AG08396 (cell line): Measurements from ENCODE around the gene CAMSAP1.

Source experiments
- DNase-seq: peaks from one replicate; pipeline ENCODE4 v3.0.0; 2012; ENCODE audit warnings: low spot score, mixed read lengths

CAMSAP1 gene

GRCh38 chr9:135759676-135760300 lies 147.6 kb downstream of the CAMSAP1 start:
- DNase-seq, result no peak

DNA sequence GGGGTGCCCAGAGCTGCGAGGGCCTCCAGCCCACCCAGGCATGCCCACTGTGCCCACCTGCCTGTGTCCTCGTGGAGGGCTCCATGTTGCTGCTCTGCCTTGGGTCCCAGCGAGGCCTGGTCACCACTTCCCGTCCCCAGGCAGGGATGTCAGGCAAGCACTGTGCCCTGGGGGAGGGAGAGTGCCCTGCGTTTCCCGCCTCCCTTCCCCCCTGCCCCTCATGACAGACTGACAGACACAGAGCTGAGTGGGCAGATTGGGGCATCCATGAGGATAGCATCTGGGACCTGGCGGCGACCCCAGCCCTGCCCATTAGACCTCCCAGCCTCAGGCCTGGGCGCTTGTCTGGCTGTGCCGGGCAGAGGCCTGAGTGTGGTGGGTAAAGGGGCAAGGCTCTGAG lies 148.5 kb downstream of the CAMSAP1 start:
- DNase-seq, result no peak
